MM.1S (cell line): ENCODE data around the gene SLC23A1.

Experiments
- EZH2 ChIP-seq: fragments of 300-600 bp; sonication (generic); optimal IDR thresholded peaks from 2 replicates; pipeline ENCODE3; 2017; ENCODE audit warnings: low read depth, mild to moderate bottlenecking, antibody characterized with exemption, low read length, mixed read lengths
- EZH2phosphoT487 ChIP-seq: fragments of 300-600 bp; sonication (generic); IDR thresholded peaks from 2 replicates; pipeline ENCODE4 v1.6.1; 2018; ENCODE audit warnings: antibody characterized with exemption, low read length
- TF ChIP-seq, protein P1 (sequence below): fragments of 300-600 bp; sonication (generic); IDR thresholded peaks from 2 replicates; pipeline ENCODE4 v1.5.1; 2016; ENCODE audit warnings: antibody characterized with exemption, low read length, mixed read lengths

DNA sequence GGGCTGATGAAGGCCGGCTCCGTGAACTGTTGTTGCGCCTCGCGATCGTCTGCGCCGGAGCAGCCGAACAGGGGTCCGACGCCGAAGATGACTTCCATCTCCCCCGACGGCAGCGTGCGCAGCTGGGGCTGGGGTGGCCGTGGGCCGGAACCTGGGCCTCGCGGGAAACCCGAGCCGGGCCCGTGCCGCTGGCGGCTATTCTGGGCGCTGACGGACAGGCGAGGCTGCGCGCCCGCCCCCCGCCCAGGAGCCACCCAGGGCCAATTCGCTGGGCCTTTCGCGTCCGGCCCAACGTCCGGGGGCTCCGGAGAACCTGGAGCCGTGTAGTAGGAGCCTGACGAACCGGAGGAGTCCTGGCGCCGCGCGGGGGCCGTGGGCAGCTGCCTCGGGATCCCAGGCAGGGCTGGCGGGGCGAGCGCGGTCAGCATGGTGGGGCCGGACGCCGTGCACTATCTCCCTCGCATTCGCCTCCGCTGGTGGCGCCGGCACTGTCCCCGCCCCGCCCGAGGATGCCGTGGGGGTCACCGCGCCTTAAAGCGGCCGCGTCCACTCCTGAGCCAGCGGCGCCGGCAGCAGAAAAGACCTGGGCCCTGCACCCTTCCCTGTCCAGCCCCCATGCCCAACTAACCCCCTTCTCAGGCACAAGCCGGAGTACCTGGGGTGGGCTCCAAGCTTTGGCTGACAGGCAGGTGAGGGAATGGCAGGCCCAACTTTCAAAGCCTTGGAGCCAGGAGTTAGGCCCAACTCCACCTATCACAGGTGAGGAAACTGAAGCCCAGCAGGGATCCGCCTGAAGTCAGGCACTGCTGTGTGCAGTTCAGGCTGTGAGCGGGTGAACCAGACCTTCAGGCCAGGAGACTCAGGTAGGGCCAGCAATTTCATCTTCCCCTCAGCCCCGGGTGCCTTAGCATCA, 11.8 kb upstream of the SLC23A1 start, which contains the start of gene PROB1:
- TF ChIP-seq, protein P1, sequence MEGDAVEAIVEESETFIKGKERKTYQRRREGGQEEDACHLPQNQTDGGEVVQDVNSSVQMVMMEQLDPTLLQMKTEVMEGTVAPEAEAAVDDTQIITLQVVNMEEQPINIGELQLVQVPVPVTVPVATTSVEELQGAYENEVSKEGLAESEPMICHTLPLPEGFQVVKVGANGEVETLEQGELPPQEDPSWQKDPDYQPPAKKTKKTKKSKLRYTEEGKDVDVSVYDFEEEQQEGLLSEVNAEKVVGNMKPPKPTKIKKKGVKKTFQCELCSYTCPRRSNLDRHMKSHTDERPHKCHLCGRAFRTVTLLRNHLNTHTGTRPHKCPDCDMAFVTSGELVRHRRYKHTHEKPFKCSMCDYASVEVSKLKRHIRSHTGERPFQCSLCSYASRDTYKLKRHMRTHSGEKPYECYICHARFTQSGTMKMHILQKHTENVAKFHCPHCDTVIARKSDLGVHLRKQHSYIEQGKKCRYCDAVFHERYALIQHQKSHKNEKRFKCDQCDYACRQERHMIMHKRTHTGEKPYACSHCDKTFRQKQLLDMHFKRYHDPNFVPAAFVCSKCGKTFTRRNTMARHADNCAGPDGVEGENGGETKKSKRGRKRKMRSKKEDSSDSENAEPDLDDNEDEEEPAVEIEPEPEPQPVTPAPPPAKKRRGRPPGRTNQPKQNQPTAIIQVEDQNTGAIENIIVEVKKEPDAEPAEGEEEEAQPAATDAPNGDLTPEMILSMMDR, result no peak
- TF ChIP-seq EZH2, result no peak
- TF ChIP-seq EZH2phosphoT487, result no peak
